Hepatocyte (in vitro differentiated cells): ENCODE data around the gene AMD1.

ENCODE experiments used
- CTCF ChIP-seq: fragments of 200-600 bp; sonication (generic); IDR thresholded peaks from 2 replicates; pipeline ENCODE4 v1.5.1; 2016; ENCODE audit warnings: antibody characterized with exemption, mild to moderate bottlenecking; ENCODE audit not compliant: poor library complexity
- EZH2phosphoT487 ChIP-seq: fragments of 200-600 bp; sonication (generic); IDR thresholded peaks from one replicate; pipeline ENCODE4 v1.6.1; 2018; ENCODE audit warnings: antibody characterized with exemption, mild to moderate bottlenecking, low read depth, moderate library complexity; ENCODE audit not compliant: unreplicated experiment, severe bottlenecking

- TF ChIP-seq CTCF (no peak), EZH2phosphoT487 (no peak)
These were observed 12.1 kb downstream of the AMD1 start for GRCh38 chr6:110886555-110887167.
